Mesendoderm (in vitro differentiated cells): Measurements from ENCODE around the gene FAM3C.

Source experiments
- DNase-seq: peaks from one replicate; pipeline ENCODE4 v3.0.0; 2013
- H2AK5ac ChIP-seq: 2 replicates; pipeline ENCODE4 v1.6.1; 2013; ENCODE audit warnings: low read length, inconsistent platforms
- H2BK120ac ChIP-seq: 2 replicates; pipeline ENCODE4 v1.6.1; 2013; ENCODE audit warnings: low read depth, mild to moderate bottlenecking, low read length, moderate library complexity, mixed read lengths
- H2BK15ac ChIP-seq: replicated peaks from 2 replicates; pipeline ENCODE4 v1.6.1; 2013; ENCODE audit warnings: low read depth, mild to moderate bottlenecking, moderate library complexity
- H2BK5ac ChIP-seq: 2 replicates; pipeline ENCODE4 v1.6.1; 2013; ENCODE audit warnings: low read length, inconsistent platforms
- H3K18ac ChIP-seq: 2 replicates; pipeline ENCODE4 v1.6.1; 2013; ENCODE audit warnings: mild to moderate bottlenecking, low read length, mixed read lengths
- H3K23ac ChIP-seq: one replicate; pipeline ENCODE4 v1.6.1; 2013; ENCODE audit warnings: low read length
- H3K27ac ChIP-seq: 2 replicates; pipeline ENCODE4 v1.5.1; 2013; ENCODE audit warnings: low read depth, mild to moderate bottlenecking, inconsistent platforms, low read length, moderate library complexity
- H3K27me3 ChIP-seq: 2 replicates; pipeline ENCODE4 v1.6.1; 2013; ENCODE audit warnings: low read length, control low read depth, mild to moderate bottlenecking, inconsistent platforms; ENCODE audit not compliant: insufficient read depth, poor library complexity
- H3K36me3 ChIP-seq: 2 replicates; pipeline ENCODE4 v1.6.1; 2013; ENCODE audit warnings: low read length, inconsistent platforms; ENCODE audit not compliant: control insufficient read depth, insufficient read depth
- H3K4ac ChIP-seq: one replicate; pipeline ENCODE4 v1.6.1; 2013; ENCODE audit warnings: low read depth, mild to moderate bottlenecking, low read length, moderate library complexity
- H3K4me1 ChIP-seq: 2 replicates; pipeline ENCODE4 v1.6.1; 2013; ENCODE audit warnings: low read depth, low read length, inconsistent platforms; ENCODE audit not compliant: control insufficient read depth
- H3K4me2 ChIP-seq: 2 replicates; pipeline ENCODE4 v1.6.1; 2013; ENCODE audit warnings: low read length
- H3K4me3 ChIP-seq: 2 replicates; pipeline ENCODE4 v1.5.1; 2013; ENCODE audit warnings: mild to moderate bottlenecking, low read length
- H3K56ac ChIP-seq: one replicate; pipeline ENCODE4 v1.6.1; 2013; ENCODE audit warnings: low read length
- H3K79me1 ChIP-seq: 2 replicates; pipeline ENCODE4 v1.6.1; 2013; ENCODE audit warnings: low read length, inconsistent platforms
- H3K79me2 ChIP-seq: 2 replicates; pipeline ENCODE4 v1.6.1; 2013; ENCODE audit warnings: mild to moderate bottlenecking, low read length; ENCODE audit not compliant: control insufficient read depth, insufficient read depth
- H3K9ac ChIP-seq: 2 replicates; pipeline ENCODE4 v1.6.1; 2013; ENCODE audit warnings: low read length, inconsistent platforms
- H4K5ac ChIP-seq: one replicate; pipeline ENCODE4 v1.6.1; 2013; ENCODE audit warnings: low read length
- H4K8ac ChIP-seq: one replicate; pipeline ENCODE4 v1.6.1; 2013; ENCODE audit warnings: low read depth, mild to moderate bottlenecking, control low read depth, low read length, moderate library complexity
- WGBS: extraction: QIAGEN DNeasy Blood & Tissue Kit; methylation state at CpG from one replicate; pipeline ENCODE4 v1.1.7; 2013; ENCODE audit warnings: low lambda C conversion rate, missing lambda C conversion rate; ENCODE audit not compliant: insufficient coverage; ENCODE audit errors: extremely low coverage; 5-methylcytosine and 5-hydroxymethylcytosine counted together

Gene FAM3C

GRCh38 chr7:121355574-121355973 is 40.5 kb downstream of the FAM3C start:
- Histone ChIP-seq H3K4me1 (no peaks in the 10 kb centered on the region), H3K27ac (no peak overlapping the region), H3K4me2 (no peak overlapping the region), H2AK5ac (no peak overlapping the region), H2BK5ac (no peak overlapping the region), H3K18ac (no peak overlapping the region), H3K23ac (no peak overlapping the region), H3K79me2 (no peaks in the 10 kb centered on the region), H2BK120ac (no peak overlapping the region), H3K9ac (no peak overlapping the region), H3K79me1 (no peaks in the 10 kb centered on the region), H4K5ac (no peak overlapping the region), H3K36me3 (no peaks in the 10 kb centered on the region), H2BK15ac (no peak overlapping the region), H4K8ac (no peak overlapping the region), H3K27me3 (no peaks in the 10 kb centered on the region), H3K4ac (no peak overlapping the region), H3K56ac (no peak overlapping the region), H3K4me3 (no peak overlapping the region)
- no CpG with 5 or more reads among the region's 2 CpGs for WGBS
- DNase-seq = no peak

- Histone ChIP-seq H3K4ac (no peak overlapping the region), H2AK5ac (no peak overlapping the region), H3K27ac (no peak overlapping the region), H3K4me3 (no peak overlapping the region), H3K23ac (no peak overlapping the region), H3K18ac (no peak overlapping the region), H3K4me1 (no peaks in the 10 kb centered on the region), H3K36me3 (no peaks in the 10 kb centered on the region), H4K5ac (no peak overlapping the region), H3K9ac (no peak overlapping the region), H2BK120ac (no peak overlapping the region), H3K79me2 (no peaks in the 10 kb centered on the region), H3K56ac (no peak overlapping the region), H2BK15ac (no peak overlapping the region), H3K4me2 (no peak overlapping the region), H3K79me1 (no peaks in the 10 kb centered on the region), H4K8ac (no peak overlapping the region), H3K27me3 (no peaks in the 10 kb centered on the region), H2BK5ac (no peak overlapping the region)
- DNase-seq = no peak
- WGBS = no CpG with 5 or more reads among the region's 3 CpGs
Measured at GRCh38 chr7:121352323-121352722, 43.8 kb downstream of the FAM3C start.

DNA sequence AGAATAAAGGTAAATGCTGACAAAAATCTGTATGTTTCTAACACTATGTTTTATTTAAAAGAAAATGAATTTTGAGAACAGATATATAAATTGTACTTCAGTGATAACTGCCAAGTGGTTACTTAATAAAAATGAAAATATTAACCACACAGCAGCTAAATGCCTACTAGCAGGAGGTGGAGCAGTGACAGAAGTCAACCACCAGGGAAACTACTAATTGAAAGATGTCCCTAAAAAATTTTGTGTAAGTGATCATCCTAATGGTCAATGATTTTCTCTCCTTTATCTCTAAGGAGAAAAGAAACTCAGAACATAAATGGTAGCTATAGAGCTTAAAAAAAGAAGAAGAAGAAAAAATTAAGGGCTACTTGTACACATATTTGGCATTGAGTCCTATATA is 44.4 kb downstream of the FAM3C start:
- Histone ChIP-seq H3K36me3 (no peaks in the 10 kb centered on the region), H3K27ac (no peak overlapping the region)

GRCh38 chr7:121344497-121344896 is 51.6 kb downstream of the FAM3C start:
- Histone ChIP-seq H3K4me2 (no peak overlapping the region), H3K23ac (no peak overlapping the region), H3K79me1 (no peaks in the 10 kb centered on the region), H3K56ac (no peak overlapping the region), H2BK120ac (no peak overlapping the region), H3K4ac (no peak overlapping the region), H3K18ac (no peak overlapping the region), H3K79me2 (no peaks in the 10 kb centered on the region), H3K9ac (no peak overlapping the region), H3K36me3 (no peaks in the 10 kb centered on the region), H3K4me1 (no peaks in the 10 kb centered on the region), H3K27me3 (no peaks in the 10 kb centered on the region), H2BK5ac (no peak overlapping the region), H2BK15ac (no peak overlapping the region), H3K4me3 (no peak overlapping the region), H4K8ac (no peak overlapping the region), H2AK5ac (no peak overlapping the region), H4K5ac (no peak overlapping the region), H3K27ac (no peak overlapping the region)
- no CpG with 5 or more reads among the region's 1 CpG for WGBS
- no peak for DNase-seq

More for the DNA sequence above, 44.4 kb downstream of the FAM3C start:
- H3K4me2 ChIP-seq = no peak overlapping the region
- H4K5ac ChIP-seq = no peak overlapping the region
- H2BK120ac ChIP-seq = no peak overlapping the region
- H4K8ac ChIP-seq = no peak overlapping the region
- H3K4ac ChIP-seq = no peak overlapping the region
- H3K4me1 ChIP-seq = no peaks in the 10 kb centered on the region
- H3K79me2 ChIP-seq = no peaks in the 10 kb centered on the region
- no peak for DNase-seq
- no peak overlapping the region for H3K56ac ChIP-seq
- no peak overlapping the region for H3K23ac ChIP-seq
- no peaks in the 10 kb centered on the region for H3K79me1 ChIP-seq
- no peaks in the 10 kb centered on the region for H3K27me3 ChIP-seq
- H2BK5ac ChIP-seq = no peak overlapping the region
- no peak overlapping the region for H2BK15ac ChIP-seq
- H3K9ac ChIP-seq = no peak overlapping the region
- no peak overlapping the region for H2AK5ac ChIP-seq
- H3K4me3 ChIP-seq = no peak overlapping the region
- H3K18ac ChIP-seq = no peak overlapping the region

DNA sequence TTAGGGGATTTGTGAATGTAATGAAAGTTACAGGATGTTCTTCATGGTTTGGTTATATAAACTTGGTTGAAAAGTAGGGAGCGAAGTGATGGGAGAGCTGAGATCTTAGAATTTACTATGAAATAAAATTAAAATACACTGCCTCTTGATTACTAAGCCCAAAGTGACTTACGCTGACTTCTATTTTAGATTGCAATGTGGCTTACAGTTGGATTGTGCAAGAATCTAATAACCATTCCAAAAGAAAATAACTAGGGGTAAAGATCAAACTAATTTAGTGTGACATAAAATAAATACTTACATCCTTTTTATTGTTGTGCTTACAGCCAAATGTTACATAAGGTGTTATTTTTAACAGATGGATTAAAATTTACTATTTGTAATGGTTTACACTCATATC is 52.0 kb downstream of the FAM3C start:
- Histone ChIP-seq H4K5ac (no peak overlapping the region), H3K4me3 (no peak overlapping the region), H3K4ac (no peak overlapping the region), H3K36me3 (no peaks in the 10 kb centered on the region), H2BK120ac (no peak overlapping the region), H2BK15ac (no peak overlapping the region), H3K4me2 (no peak overlapping the region), H3K79me2 (no peaks in the 10 kb centered on the region), H4K8ac (no peak overlapping the region), H2BK5ac (no peak overlapping the region), H3K56ac (no peak overlapping the region), H3K27me3 (no peaks in the 10 kb centered on the region), H3K27ac (no peak overlapping the region), H2AK5ac (no peak overlapping the region), H3K4me1 (no peaks in the 10 kb centered on the region), H3K23ac (no peak overlapping the region), H3K79me1 (no peaks in the 10 kb centered on the region), H3K18ac (no peak overlapping the region), H3K9ac (no peak overlapping the region)
- DNase-seq = no peak
- no CpG with 5 or more reads among the region's 2 CpGs for WGBS

GRCh38 chr7:121343302-121343701 is 52.8 kb downstream of the FAM3C start:
- Histone ChIP-seq H3K4ac (no peak overlapping the region), H4K5ac (no peak overlapping the region), H3K9ac (no peak overlapping the region), H3K79me1 (no peaks in the 10 kb centered on the region), H3K4me3 (no peak overlapping the region), H3K27me3 (no peaks in the 10 kb centered on the region), H3K56ac (no peak overlapping the region), H3K18ac (no peak overlapping the region), H3K79me2 (no peaks in the 10 kb centered on the region), H3K27ac (no peak overlapping the region), H2BK5ac (no peak overlapping the region), H2BK120ac (no peak overlapping the region), H4K8ac (no peak overlapping the region), H3K4me1 (no peaks in the 10 kb centered on the region), H2AK5ac (no peak overlapping the region), H3K4me2 (no peak overlapping the region), H3K23ac (no peak overlapping the region), H2BK15ac (no peak overlapping the region), H3K36me3 (no peaks in the 10 kb centered on the region)
- WGBS = no CpG with 5 or more reads among the region's 3 CpGs
- DNase-seq = no peak
